GM19240 (cell line): ENCODE data around the gene GLS.
A peak's percentile ranks its signal among the peaks of the same experiment; 100 is the strongest.

Experiments used
- DNase-seq: peaks from one replicate; pipeline ENCODE4 v3.0.0; 2011; ENCODE audit warnings: low spot score; ENCODE audit not compliant: insufficient read length

GLS gene

GRCh38 chr2:191012845-191013681 lies 132.4 kb downstream of the GLS start:
- DNase-seq, result no peak

DNA sequence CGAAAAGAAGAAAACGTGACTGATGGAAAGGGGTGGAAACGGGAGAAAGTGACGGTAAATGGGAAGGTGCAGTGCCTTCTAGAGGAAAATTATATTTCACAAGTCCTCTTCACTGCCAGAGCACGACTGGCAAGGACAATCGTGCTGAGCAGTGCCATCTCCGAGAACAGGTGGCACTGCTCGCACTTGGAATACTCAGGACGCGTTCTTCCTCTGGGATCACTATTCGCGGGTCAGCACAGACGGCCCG lies 133.0 kb downstream of the GLS start:
- DNase-seq, result no peak

- DNase-seq, result peak; percentile 61
Measured at GRCh38 chr2:191013932-191014652, 133.5 kb downstream of the GLS start, which contains the start of gene STAT1. Gene STAT1, minus strand, starts transcription at chr2:191014171. Its CDS starts 4,168 bp downstream, at chr2:191010003.

GRCh38 chr2:191014653-191015020 lies 134.0 kb downstream of the GLS start:
- no peak for DNase-seq
